PC-3 (cell line): ENCODE data around the gene ZFP3.

ENCODE experiments used
- EZH2 ChIP-seq: fragments of 300-600 bp; sonication (generic); IDR thresholded peaks from one replicate; pipeline ENCODE4 v1.6.1; 2017; ENCODE audit warnings: antibody characterized with exemption, mild to moderate bottlenecking, low read length; ENCODE audit not compliant: unreplicated experiment
- TF ChIP-seq, protein P1 (sequence below): fragments of 300-600 bp; sonication (generic); conservative IDR thresholded peaks from 2 replicates; pipeline ENCODE4 v1.5.1; 2017; ENCODE audit warnings: antibody characterized with exemption, low read depth, mild to moderate bottlenecking, low read length

DNA sequence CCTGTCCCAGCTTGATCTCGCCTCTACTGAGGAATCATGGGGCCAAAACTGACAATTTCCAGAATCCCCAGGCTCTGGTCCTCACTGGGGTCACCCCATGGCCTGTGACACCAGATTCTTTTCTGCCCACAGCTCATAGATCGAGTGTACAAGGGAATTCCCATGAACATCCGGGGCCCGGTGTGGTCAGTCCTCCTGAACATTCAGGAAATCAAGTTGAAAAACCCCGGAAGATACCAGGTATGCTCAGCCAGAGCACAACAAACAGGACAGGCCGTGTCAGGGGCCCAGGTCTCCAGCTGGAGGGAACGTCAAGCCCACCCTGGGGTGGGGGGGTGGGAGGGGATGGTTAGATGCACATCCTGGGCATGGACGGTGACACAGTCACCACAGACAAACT, 55.0 kb downstream of the ZFP3 start:
- TF ChIP-seq, protein P1, sequence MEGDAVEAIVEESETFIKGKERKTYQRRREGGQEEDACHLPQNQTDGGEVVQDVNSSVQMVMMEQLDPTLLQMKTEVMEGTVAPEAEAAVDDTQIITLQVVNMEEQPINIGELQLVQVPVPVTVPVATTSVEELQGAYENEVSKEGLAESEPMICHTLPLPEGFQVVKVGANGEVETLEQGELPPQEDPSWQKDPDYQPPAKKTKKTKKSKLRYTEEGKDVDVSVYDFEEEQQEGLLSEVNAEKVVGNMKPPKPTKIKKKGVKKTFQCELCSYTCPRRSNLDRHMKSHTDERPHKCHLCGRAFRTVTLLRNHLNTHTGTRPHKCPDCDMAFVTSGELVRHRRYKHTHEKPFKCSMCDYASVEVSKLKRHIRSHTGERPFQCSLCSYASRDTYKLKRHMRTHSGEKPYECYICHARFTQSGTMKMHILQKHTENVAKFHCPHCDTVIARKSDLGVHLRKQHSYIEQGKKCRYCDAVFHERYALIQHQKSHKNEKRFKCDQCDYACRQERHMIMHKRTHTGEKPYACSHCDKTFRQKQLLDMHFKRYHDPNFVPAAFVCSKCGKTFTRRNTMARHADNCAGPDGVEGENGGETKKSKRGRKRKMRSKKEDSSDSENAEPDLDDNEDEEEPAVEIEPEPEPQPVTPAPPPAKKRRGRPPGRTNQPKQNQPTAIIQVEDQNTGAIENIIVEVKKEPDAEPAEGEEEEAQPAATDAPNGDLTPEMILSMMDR, result no peak
- no peak for TF ChIP-seq EZH2
